HG03095 (cell line): ENCODE results near the gene ZNF783.

Experiments
- ATAC-seq: cut with Tn5 transposase; IDR thresholded peaks from one replicate; pipeline ENCODE4 v1.9.1; 2021; ENCODE audit warnings: moderate library complexity; ENCODE audit not compliant: unreplicated experiment

Gene ZNF783

DNA sequence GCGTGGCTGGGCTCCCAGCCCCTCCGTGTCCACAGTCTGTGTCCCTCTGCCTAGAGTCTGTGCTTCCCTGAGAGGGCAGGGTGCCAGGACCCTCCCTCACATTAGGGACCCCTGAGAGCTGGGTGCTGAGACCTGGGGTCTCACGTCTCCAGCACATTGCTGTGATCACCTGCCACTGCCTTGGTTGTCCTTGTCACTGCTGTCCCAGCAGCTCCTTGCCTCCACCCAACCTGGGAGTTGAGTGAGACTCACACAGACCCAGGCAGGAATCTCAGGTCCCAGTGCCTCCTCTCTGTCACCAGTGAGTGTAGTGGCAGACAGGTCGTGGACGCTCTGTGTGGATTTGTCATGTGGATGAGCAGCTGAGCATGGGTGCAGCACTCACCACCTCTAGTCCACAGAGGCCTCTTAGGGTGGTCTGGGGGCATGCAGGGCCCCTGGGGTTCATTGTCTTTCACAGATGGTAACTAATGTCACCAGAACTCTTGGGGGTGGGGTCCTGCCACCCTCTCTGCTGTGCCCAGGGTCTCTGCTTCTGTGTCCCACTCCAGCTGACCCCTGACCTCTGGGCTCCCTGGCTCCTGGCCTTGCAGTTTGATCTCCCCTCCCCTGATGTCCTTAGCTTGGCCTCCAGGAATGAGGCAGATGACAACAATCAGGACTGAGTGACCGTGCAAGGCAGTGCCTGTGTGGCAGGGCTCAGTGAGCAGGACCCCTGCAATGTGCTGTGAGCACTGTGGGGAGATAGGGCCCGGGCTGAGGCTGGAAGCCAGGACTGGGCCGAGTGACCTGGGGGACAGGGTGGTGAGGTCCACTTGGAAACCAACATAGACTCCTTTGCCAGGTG is 18.9 kb downstream of the ZNF783 start:
- no peak for ATAC-seq

DNA sequence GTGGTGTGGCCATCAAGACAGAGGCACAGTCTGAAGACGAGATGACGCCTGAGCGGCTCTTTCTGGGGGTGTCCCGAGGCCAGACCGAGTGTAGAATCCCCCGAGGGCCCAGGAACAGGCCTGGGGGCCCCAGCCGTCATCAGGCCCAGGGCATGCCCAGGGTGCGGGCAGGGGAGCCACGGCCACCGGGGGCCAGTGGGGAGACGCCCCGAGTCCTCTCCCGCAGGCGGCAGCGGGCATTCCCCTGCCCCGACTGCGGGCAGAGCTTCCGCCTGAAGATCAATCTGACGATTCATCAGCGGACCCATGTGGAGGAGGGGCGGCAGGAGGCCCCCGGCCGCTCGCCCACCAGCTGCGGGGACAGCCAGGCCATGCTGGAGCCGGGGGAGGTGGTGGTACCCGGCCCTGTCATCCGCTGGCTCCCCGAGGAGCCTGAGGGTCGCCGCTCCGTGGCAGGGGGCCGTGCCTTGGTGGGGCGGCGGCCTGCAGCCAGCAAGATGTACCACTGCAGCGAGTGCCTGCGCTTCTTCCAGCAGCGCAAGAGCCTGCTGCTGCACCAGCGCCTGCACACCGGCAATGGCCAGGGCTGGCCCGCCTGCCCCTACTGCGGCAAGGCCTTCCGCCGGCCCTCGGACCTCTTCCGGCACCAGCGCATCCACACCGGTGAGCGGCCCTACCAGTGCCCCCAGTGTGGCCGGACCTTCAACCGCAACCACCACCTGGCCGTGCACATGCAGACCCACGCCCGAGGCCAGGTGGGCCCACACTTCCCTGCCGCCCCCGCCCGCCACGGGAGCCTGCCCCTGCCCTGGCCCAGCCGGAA is 19.7 kb downstream of the ZNF783 start:
- ATAC-seq = no peak

DNA sequence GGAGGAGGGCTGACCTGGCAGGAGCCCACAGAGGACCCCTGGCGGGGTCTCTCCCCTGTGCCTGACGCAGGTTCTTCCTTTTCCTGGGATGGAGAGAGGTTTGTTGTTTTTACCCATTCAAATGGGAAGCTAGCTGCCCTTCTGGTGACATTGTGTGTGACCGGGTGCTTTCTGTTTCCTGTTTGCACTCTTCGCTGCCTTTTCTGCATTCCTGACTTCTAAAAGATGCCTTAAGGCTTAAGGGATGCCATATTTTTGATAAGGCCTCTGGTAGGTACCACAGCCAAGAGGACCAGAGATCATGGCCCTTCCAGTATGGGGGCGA is 20.3 kb downstream of the ZNF783 start:
- ATAC-seq = no peak

DNA sequence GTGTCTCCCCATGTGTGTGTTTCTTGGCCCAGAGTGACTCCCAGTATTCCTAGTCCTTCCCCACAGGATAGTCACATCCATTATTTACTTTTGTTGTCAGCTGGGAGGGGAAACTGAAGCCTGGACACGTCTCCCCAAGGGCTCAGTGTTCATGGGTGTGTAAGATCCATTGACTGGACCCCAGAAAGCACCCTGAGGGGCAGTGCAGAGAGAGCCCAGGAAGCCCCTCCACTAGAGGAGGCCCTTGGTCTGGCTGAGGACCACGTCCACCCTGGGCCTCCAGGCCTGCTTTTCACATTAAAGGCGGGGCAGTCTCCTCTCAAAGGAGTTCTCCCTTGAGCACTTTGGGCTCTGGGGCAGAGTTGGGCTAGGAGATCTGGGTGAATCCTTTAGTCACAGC is 21.3 kb downstream of the ZNF783 start:
- no peak for ATAC-seq

DNA sequence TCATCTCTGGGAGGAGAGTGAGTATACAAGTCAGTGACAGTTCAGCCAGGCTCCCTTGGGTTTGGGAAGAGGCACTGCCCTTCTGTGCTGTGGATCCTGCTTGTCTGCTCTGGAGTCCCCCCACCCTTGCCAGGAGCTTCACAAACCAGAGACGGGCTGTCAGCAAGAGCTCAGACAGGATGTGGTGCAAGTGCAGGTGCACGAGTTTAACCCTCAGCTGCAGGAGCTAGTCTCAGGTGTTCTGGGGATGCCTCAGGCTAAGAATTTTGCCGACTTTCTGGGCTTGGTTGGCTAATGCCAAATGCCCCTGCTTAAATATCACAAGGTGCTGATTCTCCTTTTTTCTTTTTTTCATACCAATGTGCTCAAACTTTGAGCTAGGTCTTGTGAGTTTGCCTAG is 22.3 kb downstream of the ZNF783 start:
- ATAC-seq = peak; percentile 33

DNA sequence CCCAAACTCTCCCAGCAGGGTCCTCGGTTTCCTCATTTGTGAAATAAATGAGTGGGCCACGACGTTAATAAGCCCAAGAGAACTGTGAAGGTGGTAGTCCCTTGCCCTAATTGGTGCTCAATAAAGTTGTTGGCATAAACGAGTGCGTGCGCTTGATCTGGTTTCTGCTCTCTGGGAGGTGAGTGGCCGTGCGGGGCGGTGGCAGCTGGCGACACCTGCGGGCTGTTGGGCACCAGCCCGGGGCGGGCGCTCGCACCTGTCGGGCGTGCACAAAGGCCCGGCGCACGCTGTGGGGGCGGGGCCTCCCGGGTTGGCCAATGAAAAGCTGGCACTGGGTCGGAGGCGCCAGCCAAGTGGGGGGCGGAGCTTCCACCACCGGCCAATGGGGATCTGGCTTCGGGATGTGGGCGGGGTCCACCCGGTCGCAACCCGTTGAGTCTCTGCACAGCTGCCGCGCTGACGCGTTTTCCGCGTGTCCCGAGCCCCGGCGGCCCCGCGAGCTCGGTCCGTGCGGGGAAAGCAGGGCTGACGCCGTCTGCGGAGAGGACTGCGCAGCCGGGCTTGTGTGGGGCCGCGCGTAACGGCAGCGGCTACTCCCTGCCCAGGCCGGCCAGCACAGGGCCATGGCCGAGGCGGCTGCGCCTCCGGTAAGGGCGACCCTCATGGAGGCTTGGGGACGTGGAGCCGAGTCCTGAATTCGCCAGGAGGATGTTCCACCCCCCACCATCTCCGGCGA is 23.0 kb downstream of the ZNF783 start:
- ATAC-seq = peak; percentile 96

DNA sequence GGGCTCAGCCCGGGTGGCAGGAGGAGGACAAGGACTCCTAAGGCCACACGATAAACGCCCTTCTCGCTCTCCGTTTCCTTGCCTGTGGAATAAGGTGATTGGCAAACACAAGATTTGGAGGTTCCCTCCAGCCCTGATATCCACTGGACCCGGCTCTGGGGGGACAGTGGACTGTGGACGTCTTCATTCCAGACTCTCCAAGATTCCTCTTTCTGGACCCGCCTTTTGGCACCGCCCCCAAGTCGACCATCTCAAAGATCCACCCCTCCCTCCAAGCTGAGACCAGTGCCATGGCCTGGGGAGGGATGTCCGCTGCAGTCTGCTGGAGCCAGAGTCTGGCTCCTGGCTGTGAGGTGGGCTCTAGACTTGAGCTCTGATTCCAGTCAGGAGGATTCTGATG is 23.6 kb downstream of the ZNF783 start:
- ATAC-seq = no peak

DNA sequence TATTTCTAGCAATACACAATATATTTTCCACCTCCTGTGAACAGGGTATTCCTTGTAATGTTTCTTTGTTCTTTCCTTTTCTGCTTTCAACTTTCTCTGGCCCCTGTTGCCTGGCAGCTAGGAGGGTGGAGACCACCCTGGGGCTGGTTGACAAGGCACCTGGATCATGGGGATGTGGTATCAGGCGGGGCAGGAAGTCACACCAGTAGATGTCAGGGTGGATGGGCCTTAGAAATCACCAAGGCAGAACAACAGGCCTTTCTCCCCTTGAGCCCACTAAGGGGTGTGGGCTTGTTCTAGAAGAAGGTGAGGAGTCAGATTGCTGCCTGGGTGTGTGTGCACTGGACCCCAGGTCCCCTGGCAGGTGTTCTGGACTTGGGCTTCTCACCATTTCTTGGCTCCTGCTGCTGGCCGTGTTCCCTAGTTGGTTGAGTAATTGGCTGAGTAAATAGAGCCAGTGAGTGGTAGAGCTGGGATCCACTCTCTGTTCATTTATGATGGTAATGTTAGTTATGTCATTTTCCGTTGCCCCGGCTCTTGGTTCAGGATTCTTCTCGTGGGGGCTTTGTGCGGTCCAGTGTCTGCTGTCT is 24.9 kb downstream of the ZNF783 start:
- no peak for ATAC-seq

DNA sequence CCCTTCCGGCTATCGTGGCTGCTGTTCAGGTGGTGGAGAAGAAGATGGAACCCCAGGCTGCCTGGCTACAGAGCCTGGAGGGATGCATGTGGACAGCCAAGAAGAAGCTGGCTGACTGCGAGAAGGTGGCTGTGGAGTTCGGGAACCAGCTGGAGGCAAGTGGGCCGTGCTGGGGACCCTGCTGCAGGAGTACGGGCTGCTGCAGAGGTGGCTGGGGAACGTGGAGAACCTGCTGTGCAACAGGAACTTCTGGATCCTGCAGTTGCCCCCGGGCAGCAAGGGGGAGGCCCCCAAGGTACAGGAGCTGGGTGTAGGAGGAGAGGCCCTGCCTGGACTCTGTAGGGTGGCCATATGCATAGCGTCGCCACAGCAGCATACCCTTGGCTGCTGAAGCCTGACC is 25.6 kb downstream of the ZNF783 start:
- no peak for ATAC-seq

DNA sequence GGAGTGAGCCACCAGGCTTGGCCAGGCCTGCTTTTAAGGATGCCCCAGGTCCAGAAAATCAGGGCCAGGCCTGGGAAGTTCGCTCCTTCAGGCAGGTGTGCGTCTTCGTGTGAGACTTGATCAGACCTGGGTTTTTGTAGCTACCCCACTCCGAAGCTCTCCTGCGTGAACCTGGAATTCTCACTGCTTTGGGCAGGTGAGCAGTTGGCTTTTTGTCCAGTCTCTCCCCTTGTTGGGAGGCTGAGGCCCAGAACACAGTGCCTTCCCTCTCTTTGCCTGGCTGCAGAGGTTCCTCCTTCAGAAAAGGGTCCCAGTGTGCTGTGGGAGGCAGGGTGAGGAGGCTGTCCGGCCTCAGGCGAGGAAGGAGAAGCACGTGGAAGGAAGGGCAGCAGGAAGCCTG is 27.3 kb downstream of the ZNF783 start:
- ATAC-seq = no peak

DNA sequence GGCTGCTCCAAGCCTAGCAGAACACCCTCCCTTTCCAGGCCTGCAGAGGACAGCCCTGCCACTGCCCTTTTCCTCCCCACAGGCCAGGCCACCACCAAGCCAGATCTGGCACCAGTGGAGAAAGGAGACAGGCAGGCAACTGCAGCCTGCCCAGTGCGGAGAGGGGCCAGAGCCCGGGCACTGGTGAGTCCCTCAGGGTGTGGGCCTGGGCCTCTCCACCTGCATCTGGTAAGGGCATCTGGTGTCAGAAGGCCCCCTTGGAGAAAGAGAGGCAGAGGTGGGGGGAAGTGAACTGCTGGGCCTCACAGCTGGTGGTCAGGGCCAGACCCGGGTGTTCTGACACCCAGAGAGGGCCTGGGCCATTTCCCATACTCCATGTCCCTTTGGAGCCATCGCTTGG is 27.9 kb downstream of the ZNF783 start:
- no peak for ATAC-seq

DNA sequence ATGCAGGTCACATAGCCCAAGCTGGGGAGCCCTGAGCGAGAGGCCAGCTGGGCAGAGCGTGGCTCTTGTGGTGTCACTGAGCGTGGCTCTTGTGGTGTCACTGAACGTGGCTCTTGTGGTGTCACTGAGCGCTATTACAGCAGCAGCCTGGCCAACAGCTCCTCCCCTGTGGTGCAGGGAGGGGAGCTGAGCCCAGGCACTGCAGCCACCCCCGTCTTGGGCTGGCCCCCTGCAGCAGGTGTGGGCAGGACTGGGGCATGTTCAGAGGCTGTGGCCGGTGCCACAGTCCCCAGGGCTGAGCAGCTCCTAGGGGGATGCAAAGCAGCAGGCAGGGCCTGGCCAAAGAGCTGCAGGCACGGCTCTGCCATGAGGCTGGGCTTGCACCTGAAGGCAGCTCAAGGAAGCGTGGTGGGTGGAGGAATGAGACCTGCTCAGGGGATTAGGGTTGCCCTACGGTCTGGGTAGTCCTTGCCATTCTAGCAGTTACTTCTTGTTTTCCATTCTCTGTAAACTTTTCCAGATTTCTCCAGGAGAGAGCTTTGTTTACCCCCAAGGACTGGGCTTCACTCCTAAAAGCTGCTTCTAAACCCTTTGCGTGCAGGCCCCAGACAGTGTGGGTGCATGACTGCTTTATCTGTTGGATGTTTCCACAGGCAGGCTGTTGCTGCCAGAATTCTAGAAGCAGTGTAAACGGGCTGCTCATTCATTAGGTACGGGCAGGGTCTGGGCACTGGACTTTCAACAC is 29.2 kb downstream of the ZNF783 start:
- no peak for ATAC-seq

DNA sequence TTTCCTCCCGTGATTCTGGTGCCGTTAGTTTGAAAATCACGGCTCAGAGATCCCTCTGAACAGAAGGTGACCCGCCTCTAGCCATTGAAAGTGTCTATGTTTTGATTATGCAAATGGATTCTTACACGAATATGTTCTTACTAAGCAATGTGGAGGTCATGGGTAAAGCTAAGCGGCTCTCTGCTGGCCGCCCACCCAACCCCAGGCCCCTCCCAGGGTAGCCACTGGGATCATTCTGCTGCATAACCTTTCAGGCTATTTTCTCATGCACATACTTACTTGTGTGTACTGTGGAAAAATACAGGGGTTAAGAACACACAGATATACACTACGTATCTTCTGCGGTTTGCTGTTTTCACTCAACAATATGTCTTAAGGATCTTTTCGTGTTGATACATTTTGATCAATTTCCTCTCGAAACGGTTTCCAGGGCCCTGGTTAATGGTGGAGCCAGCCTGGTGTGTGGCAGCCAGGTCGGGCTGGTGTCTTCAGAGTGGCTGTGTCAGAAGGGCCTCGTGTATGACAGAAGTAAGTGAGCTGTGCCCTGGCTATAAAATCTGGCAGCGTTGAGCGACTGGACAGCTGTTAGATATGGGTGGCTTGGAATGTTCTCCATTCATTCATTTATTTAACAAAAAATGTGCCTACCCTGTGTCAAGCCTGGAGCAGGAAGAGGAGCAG is 29.9 kb downstream of the ZNF783 start:
- ATAC-seq = no peak

DNA sequence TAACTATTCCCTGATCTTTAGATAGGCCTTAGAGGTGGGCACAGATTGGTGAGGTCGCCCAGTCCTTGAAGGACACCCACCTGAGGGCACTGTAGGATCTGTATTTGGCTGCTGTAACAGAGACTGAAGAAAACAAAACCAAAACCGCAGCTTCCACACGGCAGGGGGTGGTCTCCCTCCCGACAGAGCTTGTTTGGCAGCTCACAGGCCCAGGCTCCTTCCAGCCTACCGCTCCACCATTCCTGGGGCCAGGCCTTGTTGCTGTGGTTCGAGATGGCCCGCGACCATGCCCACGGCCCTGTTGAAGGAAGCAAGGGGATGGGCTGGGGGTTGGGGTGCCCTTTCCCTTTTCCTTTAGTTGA is 30.4 kb downstream of the ZNF783 start:
- ATAC-seq = no peak

DNA sequence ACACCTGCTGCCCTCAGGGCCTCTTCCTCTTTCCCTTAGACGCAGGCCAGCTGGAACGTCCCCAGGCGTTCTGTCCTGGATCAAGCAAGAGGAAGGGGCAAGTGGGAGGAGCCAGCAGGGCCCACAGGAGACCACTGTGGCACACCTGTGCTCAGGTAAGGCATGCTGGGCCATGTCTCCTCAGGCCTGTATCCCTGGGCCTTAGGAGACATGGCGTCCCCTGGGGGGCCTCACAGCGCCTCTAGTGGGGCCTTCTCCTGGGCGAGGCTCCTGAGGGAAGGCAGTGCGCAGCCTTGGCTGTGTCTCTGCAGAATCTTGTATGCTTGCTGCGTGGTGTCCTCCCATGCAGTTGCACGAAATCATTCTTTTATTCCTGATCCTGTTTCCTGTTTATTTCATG is 31.3 kb downstream of the ZNF783 start:
- no peak for ATAC-seq

DNA sequence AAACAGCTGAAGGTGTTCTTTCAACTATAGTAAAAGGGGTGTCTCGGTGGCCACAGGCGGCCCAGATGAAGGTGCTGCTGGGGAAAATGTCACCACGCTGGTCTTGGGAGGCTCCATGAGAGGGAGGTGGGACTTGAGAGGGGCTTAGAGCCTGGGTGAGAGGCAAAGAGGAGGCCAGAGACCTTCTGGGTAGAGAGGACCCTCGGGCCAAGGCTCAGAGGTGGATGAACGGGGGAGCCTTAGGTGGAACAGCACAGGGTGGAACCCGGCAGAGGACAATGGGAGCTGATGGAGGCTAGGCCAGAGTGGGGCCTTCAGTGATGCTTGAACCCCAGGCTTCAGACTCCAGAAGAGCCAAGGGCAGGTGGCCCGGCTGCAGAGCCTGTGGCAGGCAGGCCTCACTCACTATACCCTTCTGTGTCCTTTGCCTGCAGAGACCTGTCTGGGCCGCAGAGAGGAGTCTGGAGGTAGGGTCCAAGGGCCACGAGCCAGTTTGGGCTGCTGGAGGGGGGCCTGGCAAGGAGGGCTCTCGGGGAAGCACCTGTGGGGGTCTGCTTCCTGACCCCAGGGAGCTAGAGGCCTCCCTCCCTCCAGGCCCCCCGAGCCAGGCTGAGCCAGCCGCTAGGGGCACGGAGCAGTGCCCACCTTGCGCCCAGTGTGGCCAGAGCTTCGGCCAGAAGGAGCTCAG is 32.1 kb downstream of the ZNF783 start:
- ATAC-seq = no peak

DNA sequence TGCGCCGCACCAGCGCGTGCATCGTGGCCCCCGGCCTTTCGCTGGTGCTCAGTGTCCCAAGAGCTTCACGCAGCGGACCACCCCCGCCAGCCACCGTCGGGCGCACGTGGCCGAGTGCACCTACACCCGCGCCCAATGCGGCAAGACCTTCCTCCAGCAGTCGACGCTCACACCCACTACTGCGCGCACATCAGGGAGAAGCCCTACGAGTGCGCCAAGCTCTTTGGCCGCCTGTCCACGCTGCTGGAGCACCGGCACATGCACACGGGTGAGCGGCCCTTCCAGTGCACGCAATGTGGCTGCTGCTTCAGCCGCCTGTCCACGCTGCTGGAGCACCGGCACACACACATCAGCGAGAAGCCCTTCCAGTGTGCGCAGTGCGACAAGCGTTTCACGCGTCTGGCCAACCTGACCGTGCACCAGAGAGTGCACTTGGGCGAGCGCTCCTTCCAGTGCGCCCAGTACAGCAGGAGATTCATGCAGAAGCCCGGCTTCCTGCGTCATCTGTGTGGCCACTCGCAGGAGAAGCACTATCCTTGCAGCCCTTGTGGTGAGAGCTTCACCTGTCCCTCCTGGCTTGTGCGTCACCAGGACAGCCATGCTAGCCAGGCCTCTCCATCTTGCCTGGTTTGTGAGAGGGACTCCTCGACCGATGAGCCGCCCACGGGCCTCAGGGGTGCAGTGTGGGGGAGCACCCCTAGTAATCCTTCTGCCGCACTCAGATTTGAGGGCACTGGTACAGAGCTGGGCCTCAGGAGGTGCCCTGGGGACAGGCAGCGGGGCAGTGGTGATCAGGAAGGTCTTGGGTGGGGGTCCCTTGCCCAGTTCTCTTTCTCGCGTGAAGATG is 32.9 kb downstream of the ZNF783 start:
- ATAC-seq = no peak

DNA sequence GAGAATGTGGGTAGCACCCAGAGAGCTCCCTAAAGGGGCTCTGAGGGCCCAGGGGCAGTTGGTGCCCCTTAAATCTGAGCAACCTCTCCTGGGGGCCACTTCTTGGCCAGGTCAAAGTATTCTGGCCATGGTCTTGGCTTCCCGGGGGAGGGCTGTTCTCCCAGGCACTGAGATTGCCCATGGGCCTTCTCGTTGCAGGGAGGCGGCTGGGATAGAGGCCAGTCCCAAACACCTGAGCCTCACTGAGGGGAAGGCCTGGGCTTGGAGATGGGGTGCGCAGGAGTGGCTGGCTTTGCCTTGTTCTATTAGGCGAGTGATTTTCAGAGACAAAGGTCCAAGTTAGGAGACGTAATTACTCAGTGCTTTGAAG is 33.5 kb downstream of the ZNF783 start:
- ATAC-seq = no peak

DNA sequence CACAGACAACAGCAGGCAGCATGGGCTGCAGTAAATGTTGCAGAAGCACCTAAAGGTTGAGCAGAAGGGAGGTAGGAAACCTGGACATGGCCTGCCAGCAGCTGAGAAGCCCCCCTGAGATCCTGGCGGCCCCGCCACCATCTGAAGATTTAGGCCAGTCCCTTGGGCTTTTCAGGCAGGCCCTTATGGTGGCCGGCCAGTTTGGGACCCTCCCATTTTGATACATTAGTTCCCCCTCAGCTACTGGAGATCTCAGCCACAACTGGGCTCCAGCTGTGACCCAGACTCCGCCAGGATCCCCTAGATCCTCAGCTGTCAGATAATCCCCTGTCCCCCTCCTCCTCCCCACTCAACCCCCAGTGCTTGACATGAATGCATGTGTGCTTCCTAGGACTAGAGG is 34.4 kb downstream of the ZNF783 start:
- ATAC-seq = no peak
